ENCODE data around the gene MZF1. TPM values are rescaled to one million over a fixed set of nuclear protein-coding genes. Genes with fewer than 3 reads are reported as not detected.
A peak's percentile ranks its signal among the peaks of the same experiment; 100 is the strongest.

The MZF1 gene
- total and polyA plus RNA-seq, 9 of the 15 experiments (the other 6 are each of a cell fraction or from before 2014, with no cell fraction given), result 0.31 to 29.3 (median 11.5) TPM

GRCh38 chr19:58558623-58559274 lies 14.4 kb downstream of the MZF1 start (continued):
- no peak for TF ChIP-seq HNRNPH1 (optimal IDR thresholded peaks at IDR 0.05; ENCODE audit: low read depth, low read length)
- TF ChIP-seq ZNF133 (CRISPR knock-in tag; IDR thresholded peaks at IDR 0.05), result 0 out of 2 replicates have a peak, but pooled peaks have one; percentile 29
- no peak for TF ChIP-seq ZC3H8 (IDR thresholded peaks at IDR 0.05)
- TF ChIP-seq ARID3A (IDR thresholded peaks at IDR 0.05; ENCODE audit: borderline replicate concordance, low read depth, low read length), result no peak
- no peak for TF ChIP-seq ZNF740 (CRISPR knock-in tag; IDR thresholded peaks at IDR 0.05)
- no peak for TF ChIP-seq ZNF740 (tag; IDR thresholded peaks at IDR 0.05)
- TF ChIP-seq POLR2AphosphoS2 (IDR thresholded peaks at IDR 0.05; ENCODE audit: low read length), result no peak
- no peak for TF ChIP-seq ZNF449 (CRISPR knock-in tag; IDR thresholded peaks at IDR 0.05)
- no peak for TF ChIP-seq ZNF436 (CRISPR knock-in tag; IDR thresholded peaks at IDR 0.05)
- peak; percentile 56 for TF ChIP-seq SUPT5H (IDR thresholded peaks at IDR 0.05)
- TF ChIP-seq ZNF347 (CRISPR knock-in tag; IDR thresholded peaks at IDR 0.05; ENCODE audit: low read depth), result no peak
- no peak for TF ChIP-seq ZBTB11 (CRISPR knock-in tag; IDR thresholded peaks at IDR 0.05)
- no peak for TF ChIP-seq ZNF707 (CRISPR knock-in tag; conservative IDR thresholded peaks at IDR 0.05)
- TF ChIP-seq ETS2 (tag; IDR thresholded peaks at IDR 0.05; ENCODE audit: borderline replicate concordance, poor library complexity, severe bottlenecking), result no peak
- no peak for TF ChIP-seq SETDB1 (IDR thresholded peaks at IDR 0.05; ENCODE audit: low read length)
- TF ChIP-seq ZNF551 (CRISPR knock-in tag; IDR thresholded peaks at IDR 0.05), result no peak
- TF ChIP-seq SFPQ (IDR thresholded peaks at IDR 0.05; ENCODE audit: low read depth, low read length), result no peak
- peak; percentile 66; the same call in 1 of the 2 replicates for TF ChIP-seq KDM2B (CRISPR knock-in tag; IDR thresholded peaks at IDR 0.05)

All from K562 (cell line).